ENCODE measurements around the gene SLC2A9. TPM values are rescaled to one million over a fixed set of nuclear protein-coding genes. Genes with fewer than 3 reads are reported as not detected.

Gene SLC2A9
- total and polyA plus RNA-seq, 9 donors, result 1.2 to 10.1 (median 4.8) TPM

DNA sequence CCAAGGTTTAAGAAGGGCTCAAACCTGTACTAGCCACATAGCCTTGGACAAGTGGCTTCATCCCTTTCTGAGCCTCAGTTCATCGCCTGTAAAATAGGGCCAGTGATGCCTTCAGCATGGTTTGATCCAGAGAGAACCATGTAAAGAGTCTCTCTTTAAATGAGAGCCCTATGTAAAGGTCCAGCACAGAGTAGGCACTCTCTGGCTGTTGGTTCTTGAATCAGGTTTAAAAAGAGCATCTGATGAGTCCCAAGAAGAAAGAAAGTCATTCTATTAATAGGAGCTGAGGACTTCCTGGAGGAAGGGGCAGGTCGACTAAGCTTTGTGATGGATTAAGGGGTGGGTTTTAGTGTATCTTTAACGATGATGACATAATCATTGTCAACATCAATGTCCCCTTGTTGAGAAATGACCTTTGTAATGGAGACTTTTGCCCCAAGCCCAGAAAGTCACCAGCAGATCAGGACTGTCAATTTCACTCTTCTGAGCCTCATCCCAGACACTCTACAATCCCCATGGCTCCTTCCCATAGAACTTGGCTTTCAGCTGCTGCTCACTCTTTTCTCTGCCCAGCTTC, 4.0 kb upstream of the SLC2A9 start:
- H3K36me3 ChIP-seq, result no peaks in the 10 kb centered on the region
- no peak overlapping the region for H3K27ac ChIP-seq
- no peak overlapping the region for H3K4me3 ChIP-seq
- WGBS, 3 donors, result 82 to 86% (median 83%) methylated on average over 3 of the region's 3 CpGs
- H3K4me1 ChIP-seq (ENCODE audit: insufficient read depth), result no peaks in the 10 kb centered on the region
- TF ChIP-seq EP300 (IDR thresholded peaks at IDR 0.05) (no peak), POLR2A (IDR thresholded peaks at IDR 0.05) (no peak)
- TF ChIP-seq, protein P1, sequence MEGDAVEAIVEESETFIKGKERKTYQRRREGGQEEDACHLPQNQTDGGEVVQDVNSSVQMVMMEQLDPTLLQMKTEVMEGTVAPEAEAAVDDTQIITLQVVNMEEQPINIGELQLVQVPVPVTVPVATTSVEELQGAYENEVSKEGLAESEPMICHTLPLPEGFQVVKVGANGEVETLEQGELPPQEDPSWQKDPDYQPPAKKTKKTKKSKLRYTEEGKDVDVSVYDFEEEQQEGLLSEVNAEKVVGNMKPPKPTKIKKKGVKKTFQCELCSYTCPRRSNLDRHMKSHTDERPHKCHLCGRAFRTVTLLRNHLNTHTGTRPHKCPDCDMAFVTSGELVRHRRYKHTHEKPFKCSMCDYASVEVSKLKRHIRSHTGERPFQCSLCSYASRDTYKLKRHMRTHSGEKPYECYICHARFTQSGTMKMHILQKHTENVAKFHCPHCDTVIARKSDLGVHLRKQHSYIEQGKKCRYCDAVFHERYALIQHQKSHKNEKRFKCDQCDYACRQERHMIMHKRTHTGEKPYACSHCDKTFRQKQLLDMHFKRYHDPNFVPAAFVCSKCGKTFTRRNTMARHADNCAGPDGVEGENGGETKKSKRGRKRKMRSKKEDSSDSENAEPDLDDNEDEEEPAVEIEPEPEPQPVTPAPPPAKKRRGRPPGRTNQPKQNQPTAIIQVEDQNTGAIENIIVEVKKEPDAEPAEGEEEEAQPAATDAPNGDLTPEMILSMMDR (IDR thresholded peaks at IDR 0.05), result no peak
- H3K9me3 ChIP-seq, result no peaks in the 10 kb centered on the region
- DNase-seq, result no peak
- intact Hi-C loops (cut with DNase I), result no loop called here
- no peaks in the 10 kb centered on the region for H3K27me3 ChIP-seq

DNA sequence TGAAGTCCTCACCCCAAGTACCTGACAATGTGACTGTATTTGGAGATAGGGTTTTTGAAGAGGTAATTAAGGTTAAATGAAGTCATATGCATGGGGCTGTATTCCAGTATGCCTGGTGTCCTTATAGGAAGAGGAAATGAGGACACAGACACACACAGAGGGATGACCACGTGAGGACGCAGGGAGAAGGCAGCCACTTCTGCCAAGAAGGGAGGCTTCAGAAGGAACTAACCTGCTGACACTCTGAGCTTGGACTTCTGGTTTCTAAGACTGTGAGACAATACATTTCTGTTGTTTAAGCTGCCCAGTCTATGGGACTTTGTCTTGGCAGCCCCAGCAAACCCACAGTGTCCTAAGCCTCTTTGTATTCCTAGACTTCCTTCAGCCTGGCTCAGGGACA, 3.0 kb upstream of the SLC2A9 start:
- H3K36me3 ChIP-seq, result no peaks in the 10 kb centered on the region
- 78 to 93% (median 79%) methylated on average over 2 of the region's 2 CpGs for WGBS, 3 donors
- H3K27ac ChIP-seq, result no peak overlapping the region
- intact Hi-C loops (cut with DNase I), result loop anchor here in 1 of 4 donors (5.0 kb wide), 1 partner anchor 93 kb away; the partner anchor contains the start of gene WDR1
- H3K27me3 ChIP-seq, result no peaks in the 10 kb centered on the region
- TF ChIP-seq, protein P1 (IDR thresholded peaks at IDR 0.05), result no peak
- TF ChIP-seq EP300 (IDR thresholded peaks at IDR 0.05) (no peak), POLR2A (IDR thresholded peaks at IDR 0.05) (no peak)
- no peak for DNase-seq
- no peaks in the 10 kb centered on the region for H3K9me3 ChIP-seq
- H3K4me3 ChIP-seq, result no peak overlapping the region
- peaks cover 4% of the 10 kb centered on the region for H3K4me1 ChIP-seq (ENCODE audit: insufficient read depth)

GRCh38 chr4:10023806-10024205, 2.5 kb upstream of the SLC2A9 start:
- 73 to 82% (median 77%) methylated on average over 7 of the region's 7 CpGs for WGBS, 3 donors
- H3K9me3 ChIP-seq, result no peaks in the 10 kb centered on the region
- intact Hi-C loops (cut with DNase I), result loop anchor here in 1 of 4 donors (5.0 kb wide), 1 partner anchor 93 kb away; the partner anchor contains the start of gene WDR1
- no peak overlapping the region for H3K4me3 ChIP-seq
- DNase-seq, result no peak
- TF ChIP-seq, protein P1 (IDR thresholded peaks at IDR 0.05), result no peak
- TF ChIP-seq EP300 (IDR thresholded peaks at IDR 0.05), result no peak
- no peaks in the 10 kb centered on the region for H3K36me3 ChIP-seq
- no peak overlapping the region for H3K27ac ChIP-seq
- no peaks in the 10 kb centered on the region for H3K27me3 ChIP-seq
- peaks cover 4% of the 10 kb centered on the region for H3K4me1 ChIP-seq (ENCODE audit: insufficient read depth)

GRCh38 chr4:10023050-10023419, 1.7 kb upstream of the SLC2A9 start:
- WGBS, 3 donors, result 90 to 91% (median 90%) methylated on average over 5 of the region's 5 CpGs
- intact Hi-C loops (cut with DNase I), result loop anchor here in 1 of 4 donors (5.0 kb wide), 1 partner anchor 94 kb away; the partner anchor contains the start of gene WDR1
- no peak for DNase-seq
- TF ChIP-seq EP300 (IDR thresholded peaks at IDR 0.05) (no peak), POLR2A (IDR thresholded peaks at IDR 0.05) (no peak)
- TF ChIP-seq, protein P1 (IDR thresholded peaks at IDR 0.05), result no peak
- H3K4me3 ChIP-seq, result no peak overlapping the region
- H3K9me3 ChIP-seq, result no peaks in the 10 kb centered on the region
- H3K36me3 ChIP-seq, result no peaks in the 10 kb centered on the region
- H3K4me1 ChIP-seq (ENCODE audit: insufficient read depth), result peaks cover 4% of the 10 kb centered on the region
- H3K27me3 ChIP-seq, result no peaks in the 10 kb centered on the region
- H3K27ac ChIP-seq, result no peak overlapping the region
